ENCODE measurements around the gene ARHGAP24.
"Not testable (repeated sequence)": the region's sequence is repeated elsewhere in the genome, so short reads cannot be mapped to it uniquely, and the experiment has no call there.

ARHGAP24 gene

DNA sequence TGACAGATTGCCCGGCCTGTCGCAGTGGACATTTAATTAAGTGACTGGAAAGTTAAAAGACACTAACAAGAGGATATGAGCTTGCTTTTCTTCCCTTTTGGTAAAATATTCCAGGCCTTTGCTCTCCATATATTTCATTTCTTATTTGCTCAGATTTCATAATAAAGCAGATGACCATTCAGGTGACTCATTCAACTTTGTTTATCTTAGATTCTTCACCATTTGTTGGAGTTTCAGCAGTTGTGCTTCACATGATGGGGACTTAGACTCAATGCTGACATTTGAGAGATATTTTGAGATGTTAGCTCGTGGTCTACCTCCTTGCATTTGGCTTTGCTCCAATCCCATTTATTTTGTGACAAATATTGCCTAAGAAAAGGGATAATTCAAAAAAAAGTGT lies 312.2 kb downstream of the ARHGAP24 start:
- no peak for DNase-seq

DNA sequence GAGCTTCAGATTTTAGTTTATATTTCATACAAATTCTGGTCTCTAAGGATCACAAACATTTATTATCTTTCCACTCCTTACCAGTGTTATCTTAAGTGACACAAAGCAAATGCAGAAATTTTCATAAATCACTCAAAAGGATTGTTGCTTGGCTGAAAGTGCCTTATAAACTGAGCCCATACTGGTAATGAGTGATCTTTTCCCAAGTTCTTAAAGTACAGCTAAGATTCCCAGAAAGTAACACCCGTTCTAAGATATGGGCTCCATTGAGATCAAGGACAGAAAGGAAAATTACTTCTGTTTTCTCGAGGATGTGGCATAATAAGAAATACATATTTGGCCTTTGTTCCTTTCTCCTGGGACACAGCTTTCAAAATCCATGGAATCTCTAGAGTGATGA lies 313.7 kb downstream of the ARHGAP24 start:
- no peak for DNase-seq

DNA sequence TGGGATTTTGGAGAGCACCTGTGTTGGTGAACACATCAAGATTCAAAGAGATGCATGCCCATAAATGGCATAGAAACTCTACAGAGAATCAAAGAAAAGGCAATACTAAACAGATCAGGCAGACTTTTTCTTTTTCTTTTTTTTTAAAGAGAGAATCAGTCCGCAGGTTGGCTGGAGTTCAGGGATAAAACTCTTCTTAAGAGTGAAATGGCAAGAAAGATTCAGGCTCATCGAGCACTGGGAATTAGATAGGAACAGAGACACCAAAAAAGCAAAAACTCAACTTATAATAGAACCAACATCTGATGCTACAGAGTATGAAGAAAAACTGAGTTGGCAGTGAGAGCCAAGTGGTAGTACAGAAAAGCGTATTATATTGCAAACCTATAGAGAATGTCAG lies 314.3 kb downstream of the ARHGAP24 start:
- no peak for DNase-seq

DNA sequence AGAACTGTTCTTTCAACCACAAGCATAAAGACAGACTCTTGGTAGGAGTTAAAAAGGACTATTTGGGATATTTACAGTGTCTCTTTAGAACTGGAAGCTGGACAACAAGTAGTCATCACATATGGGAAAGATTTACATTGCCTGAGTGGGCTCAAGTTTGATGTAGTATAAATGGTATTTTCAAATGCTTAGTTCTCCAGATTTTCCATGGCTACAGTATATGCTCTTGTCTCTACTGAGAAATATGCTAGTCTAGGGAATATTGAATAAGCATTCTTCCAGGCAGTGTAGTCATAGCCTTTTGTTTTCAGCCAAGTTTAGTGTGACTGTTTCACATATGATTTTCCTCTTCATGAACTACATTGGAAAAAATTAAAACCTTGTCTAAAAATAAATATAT lies 315.6 kb downstream of the ARHGAP24 start:
- no peak for DNase-seq

DNA sequence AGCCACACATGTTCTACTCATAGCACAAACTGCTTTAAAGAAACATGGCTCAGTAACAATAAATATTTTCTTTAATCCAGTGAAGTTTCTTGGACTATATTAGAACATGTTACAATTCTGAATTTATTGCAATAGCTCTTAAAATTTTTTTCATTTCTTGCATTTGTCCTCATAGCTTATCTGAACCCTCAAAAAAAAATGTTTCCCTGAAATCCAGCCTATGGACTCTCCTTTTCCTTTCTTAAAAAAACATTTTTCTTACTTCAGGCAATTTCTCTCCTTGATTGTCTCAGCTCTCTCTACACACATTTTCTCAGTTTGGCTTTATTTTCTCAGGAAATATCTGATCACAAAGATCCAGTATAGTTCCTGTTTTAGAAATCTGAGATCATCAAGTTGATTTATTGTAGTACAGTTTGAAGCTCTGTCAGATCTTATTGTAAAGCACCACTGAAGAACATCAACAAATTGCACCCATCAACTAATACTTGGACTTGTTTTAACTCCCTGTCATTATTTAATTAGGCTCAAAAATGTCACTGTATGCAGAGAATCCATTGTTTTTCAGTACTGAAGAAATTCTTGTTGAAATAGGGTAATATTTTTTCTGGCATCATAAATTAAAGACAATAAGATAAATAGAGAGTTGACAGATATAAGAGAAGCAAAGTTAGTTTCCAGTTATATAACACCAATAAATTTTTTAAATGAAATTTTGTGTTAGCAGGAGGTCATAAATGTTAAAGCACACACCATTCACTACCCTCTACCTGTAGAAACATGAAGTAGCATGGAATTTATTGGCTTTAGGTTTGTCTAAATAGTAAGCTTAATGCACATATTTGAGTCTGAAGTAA lies 317.7 kb downstream of the ARHGAP24 start:
- no peak for DNase-seq

DNA sequence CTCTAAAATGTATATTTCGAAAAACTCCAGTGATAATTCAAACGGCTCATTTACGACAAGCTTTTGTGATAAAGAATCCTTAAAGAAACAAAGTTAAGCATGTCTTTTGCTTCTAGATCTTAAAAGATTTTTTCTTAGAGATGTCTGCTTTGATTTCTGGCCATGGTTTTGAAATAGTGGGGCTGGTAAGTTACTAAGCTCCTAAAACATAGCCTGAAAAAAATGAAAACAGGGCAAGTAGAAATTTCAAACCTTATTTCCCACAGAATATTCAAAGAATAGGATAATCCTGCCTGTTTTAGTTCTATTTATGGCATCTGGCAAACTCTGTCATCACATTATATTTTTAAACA lies 318.3 kb downstream of the ARHGAP24 start:
- no peak for DNase-seq

DNA sequence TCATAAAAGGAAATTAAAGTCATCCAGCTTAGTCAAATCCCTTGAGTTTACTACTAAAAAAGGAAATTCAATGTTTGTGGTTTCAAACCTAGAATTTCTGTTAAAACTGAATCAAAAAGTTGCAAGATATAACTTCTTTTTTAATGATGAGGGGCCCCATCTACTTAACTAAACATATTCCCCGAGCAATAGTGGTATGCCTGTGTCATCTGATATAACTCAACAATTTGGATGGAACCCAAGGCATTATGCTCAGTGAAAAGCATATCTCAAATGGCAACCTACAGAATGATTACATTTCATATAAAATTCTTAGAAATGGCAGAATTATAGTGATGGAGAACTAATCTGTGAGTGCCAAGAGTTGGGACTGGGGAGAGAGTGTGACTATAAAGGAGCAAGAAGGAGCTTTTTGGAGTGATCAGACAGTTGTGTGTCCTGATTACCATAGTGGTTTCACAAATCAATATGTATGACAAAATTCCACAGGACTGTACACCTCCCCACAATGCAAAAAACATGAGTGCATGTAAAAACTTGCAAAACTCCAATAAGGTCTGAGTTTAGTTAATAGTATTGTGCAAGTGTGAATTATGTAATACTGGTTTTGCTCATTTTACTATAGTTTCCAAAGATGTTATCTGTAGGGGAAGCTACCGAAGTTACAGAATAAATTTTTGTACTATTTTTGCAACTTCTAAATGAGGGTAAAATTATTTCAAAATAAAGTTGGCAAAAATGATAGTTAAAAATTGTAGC lies 323.2 kb downstream of the ARHGAP24 start:
- no peak for DNase-seq

DNA sequence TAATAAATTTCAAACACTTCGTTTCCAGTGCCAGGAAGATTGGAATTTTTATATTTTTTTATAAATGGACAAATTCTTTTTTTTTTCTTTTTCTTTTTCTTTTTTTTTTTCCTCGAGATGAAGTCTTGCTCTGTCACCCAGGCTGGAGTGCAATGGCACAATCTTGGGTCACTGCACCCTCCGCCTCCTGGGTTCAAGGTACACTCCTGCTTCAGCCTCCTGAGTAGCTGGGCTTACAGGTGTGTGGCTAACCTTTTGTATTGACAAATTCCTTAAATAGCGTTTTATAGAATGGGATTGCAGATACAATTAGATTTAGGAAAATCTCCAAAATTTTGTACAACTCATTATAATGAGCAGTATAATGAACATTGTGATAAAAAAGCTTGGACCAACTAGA lies 328.9 kb downstream of the ARHGAP24 start:
- DNase-seq = no peak

DNA sequence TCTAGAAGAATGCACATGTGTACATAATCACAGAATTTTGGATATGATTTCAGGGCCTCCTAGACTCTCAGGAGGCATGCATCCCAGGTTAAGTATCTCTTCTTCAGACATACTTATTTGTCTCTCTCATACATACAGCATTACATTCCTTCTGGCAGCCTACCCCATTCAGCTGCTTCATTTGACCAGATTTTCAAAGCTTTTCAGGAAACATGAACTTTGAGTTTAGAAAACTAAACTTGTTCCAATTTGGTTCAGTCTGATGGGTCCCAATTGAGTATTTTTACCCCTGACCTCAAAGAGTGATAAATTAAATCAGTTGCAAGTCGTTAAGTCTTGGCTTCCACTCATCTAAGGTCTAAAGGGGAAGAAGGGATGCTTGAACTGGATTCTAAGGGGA lies 330.9 kb downstream of the ARHGAP24 start:
- no peak for DNase-seq

DNA sequence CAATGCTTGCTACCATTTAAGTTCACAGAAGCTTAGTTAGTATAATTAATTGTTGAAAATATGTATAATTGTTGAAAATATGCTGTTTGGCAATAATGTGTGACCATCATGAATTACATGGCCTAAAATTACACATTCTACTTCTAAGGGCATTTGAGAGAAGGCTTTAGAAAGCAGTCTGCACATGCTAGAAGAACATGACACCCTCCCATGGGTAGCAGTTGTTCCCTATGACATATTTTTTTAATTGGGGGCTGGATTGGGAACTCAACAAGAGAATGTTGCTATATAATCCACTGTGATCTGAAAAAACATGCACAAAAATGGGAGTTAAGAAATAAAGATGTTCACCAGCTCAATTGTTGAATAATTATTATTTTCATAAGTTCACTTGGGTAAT lies 331.4 kb downstream of the ARHGAP24 start:
- no peak for DNase-seq

DNA sequence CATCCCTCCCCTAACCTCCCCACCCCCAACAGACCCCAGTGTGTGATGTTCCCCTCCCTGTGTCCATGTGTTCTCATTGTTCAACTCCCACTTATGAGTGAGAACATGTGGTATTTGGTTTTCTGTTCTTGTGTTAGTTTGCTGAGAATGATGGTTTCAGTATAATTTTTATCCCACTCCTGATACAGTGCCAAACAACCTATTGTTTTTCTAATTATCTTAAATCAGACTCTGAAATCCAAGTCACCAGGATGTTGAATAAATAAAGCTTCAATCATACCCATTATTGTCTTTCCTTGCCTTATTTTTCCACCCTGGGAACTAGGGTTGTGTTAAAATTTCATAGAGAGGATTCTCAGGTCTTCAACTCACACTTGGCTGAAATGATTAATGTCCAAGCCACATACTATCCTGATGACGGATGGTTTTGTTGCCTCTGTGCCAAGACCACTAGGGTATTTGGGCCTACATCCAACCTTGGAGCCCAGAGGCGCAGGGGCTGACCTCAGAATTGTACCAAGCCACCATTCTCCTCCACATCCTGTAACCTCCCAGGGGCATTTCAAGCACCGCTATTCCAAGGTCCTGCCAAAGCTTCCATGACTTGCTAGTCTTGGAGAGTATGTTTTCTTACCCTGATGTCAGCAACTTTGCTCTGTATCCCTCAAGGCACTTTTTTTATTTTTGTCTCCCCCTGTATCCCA lies 332.4 kb downstream of the ARHGAP24 start:
- no peak for DNase-seq

DNA sequence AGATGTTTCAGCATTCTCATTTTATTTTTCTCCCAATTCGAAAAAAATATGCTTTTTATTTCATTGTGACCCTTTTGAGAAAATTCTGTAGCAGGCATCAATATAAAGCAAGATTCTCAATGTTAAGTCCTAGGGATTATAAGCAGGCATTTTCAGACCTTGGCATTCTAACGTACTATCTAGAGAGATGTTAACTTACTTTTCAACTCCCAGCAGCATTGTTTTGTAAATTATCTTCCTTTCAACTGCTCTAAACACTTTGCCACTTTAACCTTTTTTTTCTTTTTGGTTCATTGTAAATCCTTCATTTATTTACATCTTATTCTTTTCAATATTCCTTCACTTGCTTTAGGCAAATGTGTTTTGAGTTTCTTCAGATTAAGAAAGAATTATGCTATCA lies 333.2 kb downstream of the ARHGAP24 start:
- no peak for DNase-seq

DNA sequence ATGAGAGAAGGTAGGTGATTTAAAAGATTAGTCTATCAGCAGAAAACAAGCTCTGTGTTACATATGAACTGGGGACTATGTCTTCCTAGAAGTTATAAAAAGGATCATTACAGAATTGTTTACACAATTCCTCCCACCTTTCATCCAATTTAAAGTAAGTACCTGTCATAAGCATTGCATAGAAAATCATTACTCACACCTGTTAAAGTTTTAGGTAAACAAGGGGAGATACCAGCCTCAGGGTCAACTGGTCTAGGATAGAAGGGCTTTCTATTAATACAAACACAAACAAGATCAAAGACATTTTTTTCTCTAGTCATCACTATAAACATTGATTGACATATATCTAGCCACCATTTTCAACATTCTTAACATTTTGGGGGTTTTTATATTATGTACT lies 333.9 kb downstream of the ARHGAP24 start:
- no peak for DNase-seq

DNA sequence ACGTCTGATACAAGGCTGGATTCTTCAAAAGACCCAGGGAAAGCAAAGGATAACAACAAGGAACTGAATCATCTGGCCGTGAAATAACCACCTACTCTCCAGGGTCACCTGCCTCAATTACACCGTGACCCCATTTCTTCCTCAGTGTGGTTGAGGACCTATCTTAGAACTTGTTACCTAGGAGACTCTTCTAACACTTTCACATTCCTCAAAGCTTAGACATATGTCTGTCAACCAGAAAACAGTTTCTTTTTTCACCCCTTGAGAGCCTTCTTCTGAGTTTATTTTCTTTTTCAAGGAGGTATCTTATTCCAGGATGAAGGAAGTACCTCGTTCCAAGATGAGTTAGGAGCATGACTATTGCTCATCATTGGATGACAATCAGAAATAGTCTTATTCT lies 337.8 kb downstream of the ARHGAP24 start:
- no peak for DNase-seq

DNA sequence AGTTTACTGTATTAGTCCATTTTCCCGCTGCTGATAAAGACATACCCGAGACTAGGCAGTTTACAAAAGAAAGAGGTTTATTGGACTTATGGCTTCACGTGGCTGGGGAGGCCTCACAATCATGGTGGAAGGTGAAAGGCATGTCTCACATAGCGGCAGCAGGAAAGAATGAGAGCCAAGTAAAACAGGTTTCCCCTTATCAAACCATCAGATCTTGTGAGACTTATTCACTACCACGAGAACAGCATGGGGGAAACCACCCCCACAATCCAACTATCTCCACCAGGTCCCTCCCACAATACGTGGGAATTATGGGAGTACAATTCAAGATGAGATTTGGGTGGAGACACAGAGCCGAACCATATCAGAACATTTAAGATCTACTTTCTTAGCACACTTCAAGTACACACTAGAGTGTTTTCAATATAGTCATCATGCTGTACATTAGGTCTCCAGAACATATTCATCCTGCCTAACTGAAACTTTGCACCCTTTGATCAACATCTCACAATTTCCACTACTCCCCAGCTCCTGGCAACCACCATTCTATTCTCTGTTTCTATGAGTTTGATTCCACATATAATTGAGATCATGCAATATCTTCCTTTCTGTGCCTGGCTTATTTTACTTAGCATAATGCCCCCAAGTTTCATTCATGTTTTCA lies 341.0 kb downstream of the ARHGAP24 start:
- DNase-seq = no peak

DNA sequence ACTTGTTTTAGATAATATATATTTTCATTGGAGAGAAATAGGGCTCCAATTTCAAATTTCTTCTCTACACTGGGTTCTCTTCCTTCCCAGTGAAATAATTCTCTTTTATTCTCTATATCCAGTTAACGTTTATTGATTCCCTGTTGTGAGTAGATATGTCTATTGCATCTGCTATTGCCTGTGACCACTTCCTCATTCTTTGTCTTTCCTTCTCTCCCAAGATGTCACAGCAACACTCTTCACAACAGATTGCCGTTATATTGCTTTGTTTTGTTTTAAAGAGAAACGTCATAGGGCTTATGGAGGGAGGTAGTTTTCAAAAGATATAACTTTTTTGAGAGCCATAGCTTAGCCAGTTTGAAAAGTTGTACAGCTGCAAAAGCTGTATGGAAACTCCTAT lies 343.8 kb downstream of the ARHGAP24 start:
- no peak for DNase-seq

DNA sequence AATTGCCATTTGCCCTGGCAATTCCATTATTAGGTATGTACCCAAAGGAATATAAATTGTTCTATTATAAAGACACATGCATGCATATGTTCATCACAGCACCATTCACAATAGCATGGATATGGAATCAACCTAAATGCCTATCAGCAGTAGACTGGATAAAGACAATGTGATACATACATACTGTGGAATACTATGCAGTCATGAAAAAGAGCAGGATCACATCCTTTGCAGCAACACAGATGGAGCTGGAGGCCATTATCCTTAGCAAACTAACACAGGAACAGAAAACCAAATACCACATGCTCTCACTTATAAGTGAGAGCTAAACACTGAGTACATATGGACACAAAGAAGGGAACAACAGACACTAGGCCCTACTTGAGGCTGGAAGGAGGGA lies 345.2 kb downstream of the ARHGAP24 start:
- not testable (repeated sequence) for DNase-seq

DNA sequence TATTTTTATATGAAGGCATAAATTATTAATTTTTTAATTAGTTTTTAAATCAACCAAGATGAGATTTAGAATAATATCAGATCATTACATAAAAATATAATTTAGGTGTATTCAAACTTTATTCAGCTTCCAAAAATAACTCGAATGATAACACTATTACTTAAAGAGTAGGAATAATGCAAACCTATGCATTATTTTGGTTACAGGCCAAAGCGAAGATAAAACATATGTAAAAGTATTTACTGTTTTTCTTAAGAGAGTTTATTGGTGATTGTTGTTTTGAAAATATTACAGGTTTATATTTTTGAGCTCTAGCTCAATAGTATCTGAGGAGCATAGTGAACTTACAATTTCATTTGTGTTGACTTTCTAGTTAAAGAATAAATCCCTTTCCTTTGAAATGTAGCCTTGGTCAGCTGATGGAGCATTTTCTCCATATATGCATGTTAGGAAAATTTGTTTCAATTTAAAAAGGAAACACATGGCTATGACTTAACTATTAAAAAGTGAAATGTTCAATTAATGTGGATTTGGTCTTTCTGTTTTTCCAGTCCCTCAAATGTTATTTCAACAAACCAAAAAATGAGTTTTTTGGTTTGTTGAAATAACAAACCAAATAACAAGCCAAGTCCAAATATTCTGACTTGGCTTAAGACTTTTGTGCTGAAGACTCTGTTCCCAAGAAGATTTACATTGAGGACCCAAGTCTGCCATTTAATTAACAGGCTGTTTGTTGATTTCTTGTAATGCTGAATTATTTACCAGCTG lies 346.9 kb downstream of the ARHGAP24 start:
- DNase-seq = no peak

DNA sequence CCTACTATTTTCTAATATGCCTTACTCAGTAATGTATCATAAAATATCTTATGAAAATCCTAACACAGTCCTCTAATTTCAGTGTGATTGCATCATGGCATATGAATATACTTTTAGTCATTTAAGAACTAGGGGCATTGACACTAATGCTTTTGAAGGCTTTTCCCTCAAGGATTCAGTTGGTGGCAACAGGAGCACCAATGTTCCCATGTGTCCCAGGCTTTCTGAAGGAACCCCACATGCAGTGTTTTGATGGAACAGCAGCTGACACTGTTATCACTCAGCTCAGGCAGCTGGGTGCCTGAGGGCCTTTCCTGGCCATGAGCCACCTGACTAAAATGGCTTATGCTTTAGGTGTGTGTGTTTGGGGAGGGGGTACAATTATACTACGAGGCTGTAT lies 348.3 kb downstream of the ARHGAP24 start:
- DNase-seq = peak; percentile 30

DNA sequence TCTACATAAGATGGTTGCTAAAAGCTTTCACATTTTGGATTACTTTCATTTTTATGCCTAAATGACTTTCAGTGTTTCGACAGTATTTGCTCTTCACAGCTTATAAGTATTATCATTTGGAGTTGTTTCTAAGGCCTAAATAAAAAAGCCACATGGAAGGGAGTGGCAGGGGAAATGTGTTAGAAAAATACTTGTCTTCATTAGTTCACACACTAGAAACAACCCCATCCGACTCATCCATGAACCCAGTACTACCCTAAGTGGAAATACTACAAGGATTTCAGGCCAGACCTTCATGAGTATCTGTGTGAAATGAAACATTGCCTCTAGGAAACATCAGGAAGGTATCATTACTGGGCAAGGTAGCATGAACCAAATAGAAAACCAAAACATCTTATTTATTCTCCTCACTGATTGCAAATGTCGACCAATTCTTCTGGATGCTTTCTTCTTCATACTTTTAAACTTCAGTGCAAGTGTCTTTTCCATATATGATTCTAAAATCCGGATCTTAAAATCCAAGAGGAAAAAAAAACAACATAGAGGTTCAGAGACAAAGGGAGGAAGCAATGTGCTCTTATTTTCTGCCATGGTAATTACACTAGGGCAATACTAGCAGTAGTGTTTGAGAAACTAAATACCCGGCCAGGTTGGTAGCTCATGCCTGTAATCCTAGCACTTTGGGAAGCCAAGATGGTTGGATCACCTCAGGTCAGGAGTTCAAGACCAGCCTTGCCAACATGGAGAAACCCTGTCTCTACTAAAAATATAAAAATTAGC lies 349.4 kb downstream of the ARHGAP24 start:
- DNase-seq = no peak

DNA sequence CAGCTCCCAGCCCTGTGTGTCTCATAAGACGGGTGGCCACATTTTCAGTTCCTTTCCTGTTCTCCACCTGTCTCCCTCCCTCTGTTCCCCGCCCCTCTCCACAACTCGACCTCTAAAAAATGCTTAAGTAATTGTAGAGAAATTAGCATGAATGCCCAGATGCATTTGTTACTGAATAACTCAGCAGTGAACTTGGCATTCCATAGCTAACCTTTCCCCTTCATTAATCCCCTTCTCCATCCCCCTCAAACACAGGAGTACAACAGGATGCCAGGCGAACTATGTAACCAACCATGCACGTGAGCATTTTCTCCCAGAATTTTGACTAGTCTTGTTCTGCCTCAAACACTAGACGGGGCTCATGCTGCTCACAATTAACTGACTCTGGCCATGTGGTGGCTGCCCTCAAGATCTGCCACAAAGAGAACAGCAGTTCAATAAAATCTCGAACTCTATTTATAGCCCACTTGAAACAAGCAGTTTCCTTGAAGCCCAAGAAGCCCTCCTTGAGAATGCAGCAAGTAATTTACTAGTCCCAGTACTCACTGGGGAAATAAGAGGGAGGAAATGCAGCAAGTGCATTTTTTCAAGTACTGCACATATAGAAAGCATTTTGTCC lies 351.2 kb downstream of the ARHGAP24 start:
- DNase-seq = peak; percentile 57

Data from SHP77 treated with DMSO at 0.1 percent for 48 hours (cell line).